HG03460 (cell line): ENCODE data around the gene OR51A7.
"Not testable (repeated sequence)": the region's sequence is repeated elsewhere in the genome, so short reads cannot be mapped to it uniquely, and the experiment has no call there.

Experiments used
- ATAC-seq: cut with Tn5 transposase; IDR thresholded peaks from one replicate; pipeline ENCODE4 v1.9.1; 2021; ENCODE audit not compliant: unreplicated experiment

The OR51A7 gene

GRCh38 chr11:4947505-4947904 lies 43.9 kb downstream of the OR51A7 start, which contains the start of gene OR51A4:
OR51A4 (minus strand) TSS chr11:4947605; CDS start chr11:4947100, 505 bp downstream.
- ATAC-seq, result no peak

GRCh38 chr11:4955613-4956012 lies 52.0 kb downstream of the OR51A7 start, which contains the start of gene OR51A2:
OR51A2 (minus strand) TSS chr11:4955713; CDS start chr11:4955713, 0 bp downstream.
- ATAC-seq, result not testable (repeated sequence)

- no peak for ATAC-seq
Observed at GRCh38 chr11:4957396-4957795, 53.8 kb downstream of the OR51A7 start.
